Measurements from ENCODE around the gene SPATA33.

SPATA33 gene

GRCh38 chr16:89618109-89618998 lies 39.3 kb upstream of the SPATA33 start:
- Histone ChIP-seq H3K4me1 (ENCODE audit: insufficient read depth, low read length) (no peaks in the 10 kb centered on the region), H3K27ac (ENCODE audit: low read depth, low read length) (no peak overlapping the region), H3K36me3 (ENCODE audit: insufficient read depth, low read length) (no peaks in the 10 kb centered on the region), H3K4me3 (ENCODE audit: low read depth in 1 of 2, low read length in 2 of 2) (no peak overlapping the region), H3K27me3 (ENCODE audit: control insufficient read depth in 1 of 2, insufficient read depth in 2 of 2, low read length in 2 of 2) (peaks cover 6 to 50% of the 10 kb centered on the region in 2 donors), H3K9ac (ENCODE audit: low read length) (no peak overlapping the region), H3K9me3 (ENCODE audit: low read length) (no peaks in the 10 kb centered on the region)

GRCh38 chr16:89619840-89620239 lies 37.8 kb upstream of the SPATA33 start:
- Histone ChIP-seq H3K4me3 (ENCODE audit: low read depth in 1 of 2, low read length in 2 of 2) (no peak overlapping the region), H3K36me3 (ENCODE audit: insufficient read depth, low read length) (no peaks in the 10 kb centered on the region), H3K27ac (ENCODE audit: low read depth, low read length) (no peak overlapping the region), H3K9ac (ENCODE audit: low read length) (no peak overlapping the region), H3K9me3 (ENCODE audit: low read length) (no peaks in the 10 kb centered on the region), H3K27me3 (ENCODE audit: control insufficient read depth in 1 of 2, insufficient read depth in 2 of 2, low read length in 2 of 2) (peaks cover 6 to 38% of the 10 kb centered on the region in 2 donors), H3K4me1 (ENCODE audit: insufficient read depth, low read length) (no peaks in the 10 kb centered on the region)

DNA sequence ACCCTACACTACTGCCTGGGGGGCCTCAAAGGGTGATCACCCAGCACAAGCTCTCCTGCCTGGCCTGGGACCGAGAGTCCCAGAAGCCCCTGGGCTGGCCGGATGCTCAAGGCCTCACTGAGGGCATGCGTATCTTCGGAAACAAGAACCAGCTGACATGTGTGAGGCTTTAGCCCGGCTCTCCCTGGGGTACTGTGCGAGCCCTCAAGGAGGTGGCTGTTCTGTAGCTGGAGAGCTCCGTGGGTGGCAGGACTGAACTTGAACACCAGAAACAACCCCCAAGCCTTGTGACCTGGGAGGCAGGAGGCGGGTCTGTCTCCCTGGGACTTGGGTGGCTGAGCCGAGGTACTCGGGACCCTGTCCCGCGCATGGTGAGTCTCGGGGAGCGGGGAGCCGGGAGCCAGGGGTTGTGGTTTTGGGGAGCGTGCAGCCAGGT lies 37.2 kb upstream of the SPATA33 start:
- Histone ChIP-seq H3K36me3 (ENCODE audit: insufficient read depth, low read length) (no peaks in the 10 kb centered on the region), H3K9ac (ENCODE audit: low read length) (no peak overlapping the region), H3K4me3 (ENCODE audit: low read depth in 1 of 2, low read length in 2 of 2) (no peak overlapping the region), H3K4me1 (ENCODE audit: insufficient read depth, low read length) (no peaks in the 10 kb centered on the region), H3K27ac (ENCODE audit: low read depth, low read length) (no peak overlapping the region), H3K27me3 (ENCODE audit: control insufficient read depth in 1 of 2, insufficient read depth in 2 of 2, low read length in 2 of 2) (peaks cover 6 to 32% of the 10 kb centered on the region in 2 donors), H3K9me3 (ENCODE audit: low read length) (no peaks in the 10 kb centered on the region)

DNA sequence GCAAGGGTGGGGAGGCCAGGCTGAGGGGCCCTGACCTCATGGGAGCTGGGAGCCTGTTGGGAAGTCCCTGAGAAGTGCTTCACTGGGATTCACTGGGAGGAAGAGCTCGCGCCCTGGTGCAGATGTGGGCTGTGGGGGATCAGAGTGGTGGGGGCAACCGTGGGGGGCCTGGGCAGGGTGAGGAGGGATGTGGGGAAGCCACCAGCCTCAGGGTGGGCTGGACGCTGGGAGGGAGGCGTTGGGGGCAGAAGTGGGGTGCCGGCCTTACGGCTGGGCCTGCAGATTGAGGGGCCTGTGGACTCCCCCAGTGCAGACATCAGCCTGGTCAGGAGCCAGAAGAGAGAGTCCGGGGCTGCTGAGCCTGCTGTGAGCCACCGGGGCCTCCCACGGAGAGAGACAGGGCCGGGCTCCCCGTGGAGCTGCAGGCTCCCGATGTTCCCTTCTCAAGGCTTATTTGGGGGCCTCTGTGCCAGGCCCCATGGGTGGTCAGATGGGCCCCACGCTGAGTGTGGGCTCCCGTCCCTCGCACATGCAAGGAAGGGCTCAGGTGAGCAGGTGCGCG lies 36.4 kb upstream of the SPATA33 start:
- Histone ChIP-seq H3K4me3 (ENCODE audit: low read depth in 1 of 2, low read length in 2 of 2) (no peak overlapping the region), H3K36me3 (ENCODE audit: insufficient read depth, low read length) (no peaks in the 10 kb centered on the region), H3K4me1 (ENCODE audit: insufficient read depth, low read length) (no peaks in the 10 kb centered on the region), H3K9ac (ENCODE audit: low read length) (no peak overlapping the region), H3K9me3 (ENCODE audit: low read length) (no peaks in the 10 kb centered on the region), H3K27ac (ENCODE audit: low read depth, low read length) (no peak overlapping the region), H3K27me3 (ENCODE audit: control insufficient read depth in 1 of 2, insufficient read depth in 2 of 2, low read length in 2 of 2) (peaks cover 6 to 28% of the 10 kb centered on the region in 2 donors)

DNA sequence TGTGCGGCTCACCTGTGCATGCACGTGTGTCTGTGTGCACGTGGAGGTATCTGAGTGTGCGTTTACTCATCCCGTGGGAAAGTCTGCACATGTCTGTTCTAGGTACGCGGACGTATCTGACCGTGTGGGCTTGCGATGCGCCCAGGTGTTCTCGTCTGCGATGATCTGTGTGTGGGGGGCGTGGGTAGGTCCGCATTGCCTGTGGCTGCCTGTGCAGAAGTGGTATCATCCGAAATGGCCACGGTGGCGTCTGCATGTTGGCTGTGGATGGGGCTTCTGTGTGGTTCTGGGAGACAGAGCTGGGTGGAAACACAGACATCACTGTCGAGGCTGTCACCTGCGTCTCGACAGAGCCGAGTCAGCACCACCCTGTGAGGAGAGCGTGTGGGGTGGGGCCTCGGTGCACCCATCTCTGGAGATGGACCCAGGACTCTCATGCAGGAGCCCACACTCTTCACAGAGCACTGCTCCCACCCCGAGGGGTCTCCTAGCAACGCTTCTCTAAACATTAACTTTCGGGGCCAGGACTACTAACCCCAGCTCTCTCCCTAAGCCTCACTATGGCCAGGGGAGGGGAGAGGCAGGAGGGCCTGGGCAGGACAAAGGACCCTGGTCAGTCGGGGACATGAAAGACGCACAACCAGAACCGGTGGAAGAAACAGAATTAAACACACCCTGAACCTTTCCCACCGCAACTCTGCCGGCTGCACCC lies 35.8 kb upstream of the SPATA33 start:
- Histone ChIP-seq H3K4me1 (ENCODE audit: insufficient read depth, low read length) (no peaks in the 10 kb centered on the region), H3K4me3 (ENCODE audit: low read depth in 1 of 2, low read length in 2 of 2) (no peak overlapping the region), H3K27ac (ENCODE audit: low read depth, low read length) (no peak overlapping the region), H3K27me3 (ENCODE audit: control insufficient read depth in 1 of 2, insufficient read depth in 2 of 2, low read length in 2 of 2) (peaks cover 6 to 22% of the 10 kb centered on the region in 2 donors), H3K9me3 (ENCODE audit: low read length) (no peaks in the 10 kb centered on the region), H3K36me3 (ENCODE audit: insufficient read depth, low read length) (no peaks in the 10 kb centered on the region), H3K9ac (ENCODE audit: low read length) (no peak overlapping the region)

DNA sequence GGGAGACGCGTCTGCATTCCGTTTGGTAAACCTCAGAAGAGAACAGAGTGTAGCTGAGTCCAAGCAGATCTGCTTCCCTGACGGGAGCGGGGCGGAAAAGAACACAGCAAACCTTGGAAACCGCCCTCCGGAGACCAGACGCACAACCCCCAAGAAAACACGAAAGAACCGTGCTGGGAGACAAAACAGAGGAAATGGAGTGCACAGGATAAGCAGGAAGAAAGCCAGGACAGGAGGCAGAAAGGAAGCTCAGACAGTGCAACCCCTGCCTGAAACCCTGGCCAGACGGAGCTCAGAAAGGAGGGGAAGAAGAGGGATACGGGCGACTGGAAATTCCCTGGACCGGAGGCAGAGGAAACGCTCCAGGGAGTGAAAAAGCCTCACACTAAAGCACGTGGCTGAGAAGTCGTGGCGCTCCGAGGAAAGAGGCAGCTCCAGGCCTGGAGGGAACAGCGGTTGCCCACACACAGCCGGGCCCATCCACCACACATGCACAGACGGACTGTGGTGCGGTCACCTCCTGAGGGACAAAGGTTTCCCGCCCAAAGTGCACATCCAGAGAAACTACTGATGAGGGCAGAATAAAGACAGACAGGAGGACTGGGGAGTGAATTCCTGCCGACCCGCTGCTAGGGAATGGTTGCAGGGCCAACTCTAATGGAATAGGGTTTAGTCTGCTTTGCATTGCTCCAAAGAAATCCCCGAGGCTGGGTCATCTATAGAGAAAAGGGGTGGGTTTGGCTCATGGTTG lies 34.0 kb upstream of the SPATA33 start:
- no peak overlapping the region for H3K4me3 ChIP-seq (ENCODE audit: low read depth in 1 of 2, low read length in 2 of 2)
- no peaks in the 10 kb centered on the region for H3K9me3 ChIP-seq (ENCODE audit: low read length)
- H3K9ac ChIP-seq (ENCODE audit: low read length) = no peak overlapping the region
- H3K4me1 ChIP-seq (ENCODE audit: insufficient read depth, low read length) = no peaks in the 10 kb centered on the region
- peaks cover 6 to 22% of the 10 kb centered on the region in 2 donors for H3K27me3 ChIP-seq (ENCODE audit: control insufficient read depth in 1 of 2, insufficient read depth in 2 of 2, low read length in 2 of 2)
- no peak overlapping the region for H3K27ac ChIP-seq (ENCODE audit: low read depth, low read length)
- H3K36me3 ChIP-seq (ENCODE audit: insufficient read depth, low read length) = no peaks in the 10 kb centered on the region

- Histone ChIP-seq H3K36me3 (ENCODE audit: insufficient read depth, low read length) (no peaks in the 10 kb centered on the region), H3K9ac (ENCODE audit: low read length) (no peak overlapping the region), H3K9me3 (ENCODE audit: low read length) (no peaks in the 10 kb centered on the region), H3K27me3 (ENCODE audit: control insufficient read depth in 1 of 2, insufficient read depth in 2 of 2, low read length in 2 of 2) (peaks cover 6 to 19% of the 10 kb centered on the region in 2 donors), H3K27ac (ENCODE audit: low read depth, low read length) (no peak overlapping the region), H3K4me1 (ENCODE audit: insufficient read depth, low read length) (no peaks in the 10 kb centered on the region), H3K4me3 (ENCODE audit: low read depth in 1 of 2, low read length in 2 of 2) (no peak overlapping the region)
These were observed 32.6 kb upstream of the SPATA33 start for GRCh38 chr16:89624777-89625761.

DNA sequence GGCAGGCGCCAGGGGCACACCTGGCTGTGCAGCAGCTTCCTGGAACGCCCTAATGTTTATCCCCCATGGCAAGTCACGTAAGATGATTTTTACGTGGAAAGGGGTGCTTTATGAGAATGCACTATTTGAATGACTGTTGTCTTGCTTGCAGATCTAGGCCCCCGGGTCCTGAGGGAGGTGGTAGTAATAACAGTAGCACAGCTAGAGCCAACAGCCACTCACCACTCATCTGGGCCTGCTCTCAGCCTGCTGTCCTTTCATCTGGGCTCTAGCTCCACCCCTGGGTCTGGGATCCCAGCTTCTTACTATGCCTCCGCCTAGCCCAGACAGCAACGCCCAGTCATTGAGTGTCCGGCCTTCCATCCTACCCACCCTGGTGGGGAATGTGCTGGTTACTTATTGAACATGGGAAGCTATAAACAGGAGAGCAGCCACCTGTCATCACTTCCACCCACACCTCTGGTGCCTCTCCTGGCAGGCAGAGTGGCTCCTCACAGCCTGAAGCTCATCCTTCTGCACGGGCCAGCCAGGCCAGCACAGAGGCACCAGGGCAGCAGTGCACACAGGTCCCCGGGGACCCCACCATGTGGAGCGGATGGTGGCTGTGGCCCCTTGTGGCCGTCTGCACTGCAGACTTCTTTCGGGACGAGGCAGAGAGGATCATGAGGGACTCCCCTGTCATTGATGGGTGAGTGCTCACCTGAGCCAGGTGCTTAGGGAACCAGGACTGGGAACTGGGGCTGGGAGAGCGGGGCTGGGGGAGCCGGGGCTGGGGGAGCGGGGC lies 27.6 kb upstream of the SPATA33 start:
- Histone ChIP-seq H3K4me1 (ENCODE audit: insufficient read depth, low read length) (no peaks in the 10 kb centered on the region), H3K27ac (ENCODE audit: low read depth, low read length) (no peak overlapping the region), H3K9me3 (ENCODE audit: low read length) (no peaks in the 10 kb centered on the region), H3K9ac (ENCODE audit: low read length) (no peak overlapping the region), H3K27me3 (ENCODE audit: control insufficient read depth in 1 of 2, insufficient read depth in 2 of 2, low read length in 2 of 2) (peaks cover 0 to 14% of the 10 kb centered on the region in 2 donors), H3K4me3 (ENCODE audit: low read depth in 1 of 2, low read length in 2 of 2) (no peak overlapping the region), H3K36me3 (ENCODE audit: insufficient read depth, low read length) (no peaks in the 10 kb centered on the region)

DNA sequence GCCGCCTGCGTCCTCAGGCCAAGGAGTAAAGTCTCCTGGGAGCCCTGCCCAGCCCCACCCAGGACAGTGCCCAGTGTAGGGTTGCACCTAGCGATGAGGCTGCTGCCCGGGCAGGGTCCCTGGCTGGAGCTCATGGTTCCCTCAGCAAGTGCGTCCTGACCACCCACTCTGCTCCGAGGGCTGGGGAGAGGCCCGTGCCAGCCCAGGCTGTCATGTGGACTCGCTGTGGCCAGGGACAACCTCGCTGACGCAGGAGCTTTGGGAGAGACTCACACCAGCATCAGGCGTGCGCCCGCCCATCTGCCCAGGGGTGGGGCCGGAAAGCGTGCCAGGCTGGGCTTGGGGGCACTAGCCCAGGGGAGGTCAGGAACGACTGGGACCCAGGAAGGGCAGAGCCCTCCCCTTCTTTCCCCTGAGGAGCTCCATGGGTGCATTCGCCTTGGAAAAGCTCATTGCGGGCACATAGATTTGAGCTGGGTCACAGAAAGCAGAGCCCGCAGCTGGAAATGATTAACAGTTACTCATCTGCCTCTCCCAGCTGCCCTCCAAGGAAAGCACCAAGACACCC lies 24.5 kb upstream of the SPATA33 start:
- Histone ChIP-seq H3K36me3 (ENCODE audit: insufficient read depth, low read length) (no peaks in the 10 kb centered on the region), H3K27ac (ENCODE audit: low read depth, low read length) (no peak overlapping the region), H3K4me3 (ENCODE audit: low read depth in 1 of 2, low read length in 2 of 2) (no peak overlapping the region), H3K27me3 (ENCODE audit: control insufficient read depth in 1 of 2, insufficient read depth in 2 of 2, low read length in 2 of 2) (peaks cover 0 to 14% of the 10 kb centered on the region in 2 donors), H3K9ac (ENCODE audit: low read length) (no peak overlapping the region), H3K9me3 (ENCODE audit: low read length) (no peaks in the 10 kb centered on the region), H3K4me1 (ENCODE audit: insufficient read depth, low read length) (no peaks in the 10 kb centered on the region)

Data from muscle layer of colon (tissue), 2 donors.